COLO829 (cell line): ENCODE results near the gene RIPK3.
"Not testable (repeated sequence)": the region's sequence is repeated elsewhere in the genome, so short reads cannot be mapped to it uniquely, and the experiment has no call there.

Experiments
- DNase-seq: peaks from one replicate; pipeline ENCODE4 v3.0.0; 2012; ENCODE audit warnings: low spot score

Gene RIPK3

DNA sequence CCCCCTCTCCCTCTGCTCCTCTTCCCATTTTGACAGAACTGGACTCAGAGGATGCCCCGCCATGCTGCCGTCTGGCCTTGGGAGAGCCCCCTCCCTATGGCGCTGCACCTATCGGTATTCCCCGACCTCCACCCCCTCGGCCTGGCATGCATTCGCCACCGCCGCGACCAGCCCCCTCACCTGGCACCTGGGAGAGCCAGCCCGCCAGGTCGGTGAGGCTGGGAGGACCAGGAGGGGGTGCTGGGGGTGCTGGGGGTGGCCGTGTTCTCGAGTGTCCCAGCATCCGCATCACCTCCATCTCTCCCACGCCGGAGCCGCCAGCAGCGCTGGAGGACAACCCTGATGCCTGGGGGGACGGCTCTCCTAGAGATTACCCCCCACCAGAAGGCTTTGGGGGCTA lies 29.7 kb upstream of the RIPK3 start:
- DNase-seq, result no peak

DNA sequence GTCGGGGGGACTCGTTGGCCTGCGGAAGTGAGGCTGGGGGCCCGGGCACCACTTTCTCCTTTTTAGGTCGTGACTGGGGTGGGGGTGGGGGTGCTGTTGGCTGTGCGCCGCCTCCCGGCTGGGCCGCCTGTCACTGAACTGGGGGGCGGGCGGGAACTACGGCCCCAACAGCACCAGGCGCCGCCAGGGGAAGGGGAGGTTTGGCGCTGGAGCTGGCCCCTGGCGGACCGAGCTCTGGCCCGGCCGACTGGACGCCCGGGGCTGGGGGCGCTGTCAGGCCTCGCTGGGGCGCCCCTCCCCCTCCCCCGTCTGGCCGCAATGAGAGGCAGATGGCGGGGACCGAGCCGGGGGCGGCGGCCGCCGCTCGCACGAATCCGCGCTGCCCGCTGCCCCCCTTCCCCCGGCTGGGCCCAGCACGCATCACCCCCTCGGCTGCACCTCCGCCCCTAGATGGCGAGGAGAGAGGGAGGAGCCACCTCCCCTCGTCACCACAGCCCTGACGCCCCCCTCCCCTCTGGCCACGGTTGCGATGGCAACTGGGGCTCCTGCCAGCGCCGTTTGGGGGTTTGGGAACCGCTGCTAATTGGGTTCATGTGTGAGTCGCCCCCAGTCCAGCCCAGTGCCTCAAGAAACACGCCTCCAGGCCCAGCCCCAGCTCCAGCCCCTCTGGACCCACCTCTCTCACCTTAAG lies 28.9 kb upstream of the RIPK3 start:
- DNase-seq, result no peak

DNA sequence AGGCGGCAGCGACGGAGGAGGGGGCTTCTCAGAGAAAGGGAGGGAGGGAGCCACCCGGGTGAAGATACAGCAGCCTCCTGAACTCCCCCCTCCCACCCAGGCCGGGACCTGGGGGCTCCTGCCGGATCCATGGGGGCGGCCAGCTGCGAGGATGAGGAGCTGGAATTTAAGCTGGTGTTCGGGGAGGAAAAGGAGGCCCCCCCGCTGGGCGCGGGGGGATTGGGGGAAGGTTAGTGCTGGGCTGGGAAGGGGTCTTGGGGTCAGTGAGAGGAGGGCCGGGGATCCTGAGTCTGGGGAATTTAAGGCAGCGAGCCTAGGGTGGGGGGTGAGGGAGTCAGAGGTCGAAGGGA lies 28.4 kb upstream of the RIPK3 start:
- DNase-seq, result no peak

GRCh38 chr14:24367514-24368211 lies 27.9 kb upstream of the RIPK3 start, which contains the start of gene NFATC4:
Gene NFATC4 (plus strand): TSS chr14:24368184. CDS start chr14:24368341, 157 bp downstream.
- DNase-seq, result peak; percentile 50

GRCh38 chr14:24366721-24367513 lies 27.1 kb upstream of the RIPK3 start:
- peak; percentile 56 for DNase-seq

- peak; percentile 53 for DNase-seq
Measured at GRCh38 chr14:24366413-24366720, 26.6 kb upstream of the RIPK3 start.

DNA sequence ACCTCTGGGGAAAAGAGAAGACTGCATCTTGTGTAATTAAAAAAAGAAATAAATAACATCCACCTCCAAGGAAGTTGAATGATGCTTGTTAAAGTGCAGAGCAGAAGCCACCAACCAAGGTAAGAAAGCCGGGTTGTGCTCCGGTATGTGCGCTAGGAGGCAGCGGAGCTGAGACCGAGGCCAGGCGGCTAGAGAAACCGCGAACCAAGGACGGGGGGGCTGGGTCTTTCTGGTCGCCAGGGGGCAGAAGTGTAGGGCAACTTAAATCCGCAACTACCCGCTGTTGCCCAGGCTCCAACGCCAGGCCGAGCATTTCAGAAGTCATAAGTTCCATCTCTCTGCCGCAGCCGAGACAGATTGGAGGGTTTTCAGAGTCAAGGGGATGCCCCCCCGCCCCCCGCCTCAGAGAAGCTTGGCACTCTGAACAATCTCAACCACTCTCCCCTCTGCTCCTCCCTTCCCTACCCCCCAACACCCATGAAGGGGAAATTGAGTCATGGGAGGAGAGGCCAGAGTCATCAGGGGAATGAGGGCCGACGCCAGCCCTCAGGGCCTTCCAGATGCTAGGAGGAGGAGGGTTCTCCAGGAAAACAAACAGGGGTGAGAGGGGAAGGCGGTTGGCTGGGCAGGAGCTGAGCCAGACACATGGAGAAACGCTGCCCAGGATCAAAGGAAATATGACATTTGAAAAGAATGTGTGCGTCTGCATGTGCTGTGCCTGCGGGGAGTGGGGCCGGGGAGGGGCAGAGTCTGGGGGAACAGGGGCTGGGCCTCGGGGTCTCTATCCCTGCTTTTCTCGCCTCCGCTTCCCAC lies 26.0 kb upstream of the RIPK3 start:
- DNase-seq, result peak; percentile 81

- no peak for DNase-seq
Measured at GRCh38 chr14:24364841-24365240, 25.1 kb upstream of the RIPK3 start.

DNA sequence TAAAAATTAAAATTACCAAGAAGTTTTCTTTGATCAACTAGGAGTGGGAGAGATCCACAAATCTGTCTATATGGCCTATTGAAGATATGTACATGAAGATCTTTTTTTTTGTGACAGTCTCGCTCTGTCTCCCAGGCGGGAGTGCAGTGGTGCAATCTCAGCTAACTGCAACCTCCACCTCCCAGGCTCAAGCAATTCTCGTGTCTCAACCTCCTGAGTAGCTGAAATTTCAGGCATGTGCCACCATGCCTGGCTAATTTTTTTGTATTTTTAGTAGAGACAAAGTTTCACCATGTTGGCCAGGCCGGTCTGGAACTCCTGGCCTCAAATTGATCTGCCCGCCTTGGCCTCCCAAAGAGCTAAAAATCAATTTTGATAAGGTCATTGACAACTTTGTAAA lies 23.6 kb upstream of the RIPK3 start:
- DNase-seq, result no peak

GRCh38 chr14:24362241-24362960 lies 22.6 kb upstream of the RIPK3 start:
- no peak for DNase-seq

GRCh38 chr14:24361326-24361725 lies 21.5 kb upstream of the RIPK3 start:
- DNase-seq, result no peak

- DNase-seq, result no peak
Measured at GRCh38 chr14:24360281-24360680, 20.5 kb upstream of the RIPK3 start.

- no peak for DNase-seq
Measured at GRCh38 chr14:24356208-24356607, 16.4 kb upstream of the RIPK3 start.

- no peak for DNase-seq
Measured at GRCh38 chr14:24355009-24355408, 15.2 kb upstream of the RIPK3 start.

DNA sequence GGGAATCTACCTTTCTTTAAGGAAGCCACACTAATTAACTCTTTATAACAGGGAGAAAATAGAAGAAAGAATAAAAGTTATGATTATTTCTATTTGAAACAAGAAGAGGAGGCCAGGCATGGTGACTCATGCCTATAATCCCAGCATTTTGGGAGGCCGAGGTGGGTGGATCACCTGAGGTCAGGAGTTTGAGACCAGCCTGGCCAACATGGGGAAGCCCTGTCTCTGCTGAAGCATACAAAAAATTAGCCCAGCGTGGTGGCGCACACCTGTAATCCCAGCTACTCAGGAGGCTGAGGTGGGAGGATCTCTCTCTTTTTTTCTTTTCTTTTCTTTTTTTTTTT lies 14.7 kb upstream of the RIPK3 start:
- DNase-seq, result not testable (repeated sequence)

- no peak for DNase-seq
Measured at GRCh38 chr14:24353559-24354481, 14.0 kb upstream of the RIPK3 start.

DNA sequence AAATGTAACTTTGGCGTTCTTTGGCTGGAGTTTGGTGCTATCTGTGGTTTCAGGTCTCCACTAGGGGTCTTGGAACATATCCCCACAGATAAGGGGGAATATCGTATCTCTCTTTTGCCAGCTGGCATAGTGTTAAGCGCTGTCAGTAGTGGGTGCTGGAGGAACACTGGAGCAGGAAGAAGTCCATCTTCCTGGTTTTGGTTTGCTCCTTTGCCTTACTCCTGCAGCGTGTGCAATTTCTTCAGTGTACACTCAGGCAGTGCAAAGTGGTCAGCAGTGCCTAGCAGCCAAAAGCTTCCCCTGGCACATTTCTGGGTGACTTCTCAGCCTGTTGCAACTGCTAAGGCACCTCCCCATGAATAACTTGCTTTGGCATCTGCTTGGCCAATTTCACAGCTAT lies 11.7 kb upstream of the RIPK3 start:
- DNase-seq, result no peak

GRCh38 chr14:24349742-24350141 lies 10.0 kb upstream of the RIPK3 start:
- DNase-seq, result no peak

- no peak for DNase-seq
Measured at GRCh38 chr14:24348186-24348585, 8.4 kb upstream of the RIPK3 start.

DNA sequence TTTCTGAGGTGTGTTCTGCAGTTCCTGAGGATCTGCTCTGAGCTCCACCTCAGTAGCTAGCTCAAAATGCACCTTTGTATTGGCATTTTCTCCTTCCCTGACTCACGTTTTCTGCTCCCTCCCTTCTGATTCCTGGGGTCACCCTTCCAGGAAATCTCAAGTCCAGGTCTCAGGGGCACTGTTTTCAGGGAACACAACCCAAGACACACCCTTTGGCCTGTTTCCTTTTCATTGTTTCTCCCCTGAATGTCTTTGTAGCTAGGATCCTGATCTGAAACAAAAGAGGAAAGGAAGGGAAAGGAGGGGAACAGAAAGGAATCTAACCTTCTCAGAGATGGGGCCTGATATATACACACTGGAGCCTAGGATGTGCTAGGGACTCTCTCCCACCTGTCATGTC lies 7.3 kb upstream of the RIPK3 start:
- DNase-seq, result no peak
